Vagina (tissue), 2 donors: ENCODE measurements around the gene TNN.

Experiments used
- POLR2A ChIP-seq, 2 donors: fragments of 450-650 bp; IDR thresholded peaks; one replicate each; pipeline ENCODE4 v1.6.1; 2017; ENCODE audit warnings: antibody characterized with exemption in 2 of 2, mild to moderate bottlenecking in 2 of 2, moderate library complexity in 2 of 2
- POLR2AphosphoS5 ChIP-seq, 2 donors: sonication (generic); formaldehyde crosslinking; IDR thresholded peaks; one replicate each; pipeline ENCODE4 v1.9.0; 2017; ENCODE audit warnings: antibody characterized with exemption in 2 of 2, mild to moderate bottlenecking in 2 of 2, low read depth in 1 of 2; ENCODE audit not compliant: insufficient read depth in 1 of 2
- TF ChIP-seq, protein P1 (sequence below), 3 experiments: fragments of 450-650 bp in 2 of 3; fragments of 200-600 bp in 1 of 3; sonication (generic) in 1 of 3; IDR thresholded peaks; one replicate each; pipeline ENCODE4 v1.5.1; 2017 to 2019; ENCODE audit warnings: antibody characterized with exemption in 3 of 3, mild to moderate bottlenecking in 2 of 3, moderate library complexity in 2 of 3

GRCh38 chr1:175195281-175195680, 127.6 kb downstream of the TNN start:
- TF ChIP-seq, protein P1, sequence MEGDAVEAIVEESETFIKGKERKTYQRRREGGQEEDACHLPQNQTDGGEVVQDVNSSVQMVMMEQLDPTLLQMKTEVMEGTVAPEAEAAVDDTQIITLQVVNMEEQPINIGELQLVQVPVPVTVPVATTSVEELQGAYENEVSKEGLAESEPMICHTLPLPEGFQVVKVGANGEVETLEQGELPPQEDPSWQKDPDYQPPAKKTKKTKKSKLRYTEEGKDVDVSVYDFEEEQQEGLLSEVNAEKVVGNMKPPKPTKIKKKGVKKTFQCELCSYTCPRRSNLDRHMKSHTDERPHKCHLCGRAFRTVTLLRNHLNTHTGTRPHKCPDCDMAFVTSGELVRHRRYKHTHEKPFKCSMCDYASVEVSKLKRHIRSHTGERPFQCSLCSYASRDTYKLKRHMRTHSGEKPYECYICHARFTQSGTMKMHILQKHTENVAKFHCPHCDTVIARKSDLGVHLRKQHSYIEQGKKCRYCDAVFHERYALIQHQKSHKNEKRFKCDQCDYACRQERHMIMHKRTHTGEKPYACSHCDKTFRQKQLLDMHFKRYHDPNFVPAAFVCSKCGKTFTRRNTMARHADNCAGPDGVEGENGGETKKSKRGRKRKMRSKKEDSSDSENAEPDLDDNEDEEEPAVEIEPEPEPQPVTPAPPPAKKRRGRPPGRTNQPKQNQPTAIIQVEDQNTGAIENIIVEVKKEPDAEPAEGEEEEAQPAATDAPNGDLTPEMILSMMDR (IDR thresholded peaks at IDR 0.05), result no peak
- TF ChIP-seq POLR2A (IDR thresholded peaks at IDR 0.05), result no peak
- no peak for TF ChIP-seq POLR2AphosphoS5 (IDR thresholded peaks at IDR 0.05; ENCODE audit: insufficient read depth in 1 of 2, low read depth in 1 of 2)
